ENCODE measurements around the gene LURAP1L.

The LURAP1L gene

GRCh38 chr9:12809720-12810119, 34.9 kb downstream of the LURAP1L start:
- in situ Hi-C loops (cut with MboI; ENCODE audit: low sequenced_read_pairs), result no loop called here

- in situ Hi-C loops (cut with MboI; ENCODE audit: low sequenced_read_pairs), result no loop called here
Observed at GRCh38 chr9:12811935-12812334, 37.1 kb downstream of the LURAP1L start.

DNA sequence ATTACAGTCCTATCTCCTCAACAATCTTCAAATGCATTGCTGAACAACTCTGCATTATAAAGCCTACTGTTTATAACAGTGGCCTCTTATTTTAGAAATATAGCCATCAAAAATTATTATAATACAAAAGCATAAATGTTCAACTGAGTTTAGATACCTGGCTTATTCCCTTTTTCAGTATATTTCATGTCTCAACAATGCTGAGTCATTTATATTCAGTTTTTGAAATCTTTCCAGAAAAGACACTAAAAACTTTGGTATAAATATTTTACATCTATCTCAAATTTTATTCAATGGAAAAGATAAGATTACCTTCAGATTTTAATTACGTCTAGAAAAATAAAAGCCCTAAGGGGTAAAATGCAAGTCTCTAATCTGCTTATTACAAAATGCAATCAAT, 37.9 kb downstream of the LURAP1L start:
- in situ Hi-C loops (cut with MboI; ENCODE audit: low sequenced_read_pairs), result no loop called here

- in situ Hi-C loops (cut with MboI; ENCODE audit: low sequenced_read_pairs), result no loop called here
Observed at GRCh38 chr9:12813533-12813932, 38.7 kb downstream of the LURAP1L start.

DNA sequence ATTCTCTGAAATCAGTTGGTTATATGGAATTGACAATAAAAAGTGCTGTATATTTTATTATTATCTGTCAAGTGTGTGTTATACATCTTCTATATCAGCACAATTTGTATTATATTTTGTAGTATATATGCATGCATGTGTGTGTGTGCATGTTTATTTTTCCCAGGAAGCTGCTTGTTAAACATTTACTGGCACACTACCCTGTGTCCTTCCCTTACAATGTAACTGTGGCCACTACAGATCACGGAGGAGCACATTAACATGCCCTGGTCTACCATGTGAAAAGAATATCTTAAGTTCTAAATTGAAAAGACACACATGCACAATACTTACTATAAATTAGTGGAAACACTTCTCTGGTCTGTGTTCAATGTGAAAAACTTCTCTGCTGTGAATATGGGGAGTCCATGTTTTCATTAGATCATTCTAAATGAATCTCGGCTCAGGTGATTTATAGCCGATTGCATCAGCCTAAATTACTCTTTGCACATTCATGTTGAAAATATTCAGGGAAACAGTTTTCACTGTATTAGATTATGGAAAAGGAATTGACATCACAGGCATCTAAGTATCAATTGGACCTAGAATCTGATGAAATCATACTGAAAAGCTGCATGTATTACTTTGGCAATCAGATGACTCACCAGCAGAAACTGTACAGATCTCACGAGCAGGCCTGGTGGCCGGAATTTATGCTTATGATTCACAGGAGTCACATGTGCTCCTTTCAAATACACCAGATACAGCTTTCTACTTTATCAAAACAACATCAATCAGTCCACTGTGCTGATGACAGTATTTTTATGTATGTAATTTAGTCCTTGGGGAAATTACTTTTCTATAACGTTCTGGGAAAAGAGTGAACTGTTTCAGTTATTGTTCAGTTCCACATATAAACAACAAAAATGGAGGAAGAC, 39.4 kb downstream of the LURAP1L start:
- in situ Hi-C loops (cut with MboI; ENCODE audit: low sequenced_read_pairs), result no loop called here

GRCh38 chr9:12814877-12815237, 40.0 kb downstream of the LURAP1L start:
- in situ Hi-C loops (cut with MboI; ENCODE audit: low sequenced_read_pairs), result no loop called here

DNA sequence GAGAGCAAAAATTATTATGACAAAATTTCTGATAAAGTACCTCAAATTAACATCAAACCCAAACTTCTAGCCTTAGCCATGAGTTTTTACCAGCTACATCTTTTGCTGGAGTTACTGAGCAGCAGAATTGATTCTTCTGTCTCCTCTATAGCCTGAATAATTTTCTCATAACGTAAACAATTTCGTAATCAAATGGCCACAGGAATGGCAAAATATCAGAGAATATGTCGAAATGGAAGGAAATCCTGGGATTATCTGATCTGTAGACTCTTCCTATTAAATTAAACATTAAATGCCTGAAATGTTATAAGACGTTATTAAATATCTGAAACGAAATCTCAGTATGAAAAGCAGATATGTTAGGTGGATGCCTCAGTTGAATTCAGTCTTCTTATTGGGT, 41.1 kb downstream of the LURAP1L start:
- in situ Hi-C loops (cut with MboI; ENCODE audit: low sequenced_read_pairs), result no loop called here

DNA sequence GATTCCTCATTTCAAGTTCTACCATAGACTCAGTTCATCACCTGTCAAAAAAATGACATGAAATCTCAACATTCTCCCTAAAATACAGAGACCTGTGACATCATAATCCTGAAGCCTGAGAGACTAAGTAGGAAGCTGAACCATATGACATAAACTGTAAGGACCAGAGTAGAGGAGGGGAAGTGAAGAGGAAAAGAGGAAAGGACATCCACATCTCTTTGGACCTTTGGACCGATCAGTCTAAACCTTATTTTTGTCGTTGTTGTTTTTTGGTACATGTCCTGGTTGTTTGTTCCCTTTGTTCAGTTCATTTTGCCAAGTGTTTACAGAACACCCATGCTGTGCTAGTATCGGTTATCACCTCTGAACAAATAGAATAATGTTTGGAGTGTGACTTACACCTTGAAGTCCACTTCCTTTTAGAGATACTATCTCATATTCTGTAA, 41.9 kb downstream of the LURAP1L start:
- in situ Hi-C loops (cut with MboI; ENCODE audit: low sequenced_read_pairs), result no loop called here

DNA sequence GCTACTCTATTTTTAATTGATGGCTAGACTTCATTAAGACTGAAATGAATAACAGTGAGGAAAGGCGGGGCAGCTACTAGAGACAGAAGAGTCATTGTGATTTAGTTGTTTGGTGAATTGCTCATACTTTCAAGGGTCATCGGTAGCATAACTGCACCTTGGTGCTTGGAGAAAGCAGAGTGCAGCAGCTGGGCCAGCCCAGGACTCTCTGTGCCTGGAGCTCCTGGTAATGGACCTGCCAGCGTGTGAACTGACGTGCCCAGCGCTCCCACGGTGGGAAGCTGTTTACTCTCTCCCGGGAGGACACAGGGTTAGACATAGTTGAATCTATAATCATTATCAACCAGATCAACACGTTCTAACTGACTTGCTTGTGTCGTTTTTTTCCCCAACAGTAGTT, 42.9 kb downstream of the LURAP1L start:
- in situ Hi-C loops (cut with MboI; ENCODE audit: low sequenced_read_pairs), result no loop called here

DNA sequence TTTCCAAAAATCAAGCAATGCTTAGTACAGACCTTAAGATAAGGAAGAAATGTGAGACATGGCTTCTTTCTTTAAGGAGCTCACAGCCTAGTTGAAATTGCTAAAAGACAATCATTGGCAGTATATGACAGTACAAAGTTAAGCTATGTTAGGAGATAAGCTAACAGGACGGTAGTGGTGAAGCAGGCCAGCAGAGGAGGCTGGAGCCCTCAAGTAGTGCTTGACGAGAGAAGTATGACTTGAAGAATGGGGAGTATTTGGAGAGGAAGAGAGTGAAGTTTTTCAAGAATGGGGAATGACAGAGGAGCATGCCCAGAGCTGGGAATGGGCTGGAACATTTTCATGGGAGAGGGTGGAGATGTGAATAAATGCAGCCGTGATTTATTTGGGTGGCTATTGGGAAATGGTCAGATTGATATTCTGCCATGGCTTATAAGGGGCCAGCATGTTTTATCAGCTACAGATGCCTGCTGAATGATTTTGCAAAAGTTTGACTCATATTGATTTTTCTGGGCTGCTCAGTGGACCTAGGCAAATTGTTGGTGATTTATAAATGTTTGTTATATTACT, 43.7 kb downstream of the LURAP1L start:
- in situ Hi-C loops (cut with MboI; ENCODE audit: low sequenced_read_pairs), result no loop called here

- in situ Hi-C loops (cut with MboI; ENCODE audit: low sequenced_read_pairs), result no loop called here
Observed at GRCh38 chr9:12819436-12820185, 44.8 kb downstream of the LURAP1L start.

DNA sequence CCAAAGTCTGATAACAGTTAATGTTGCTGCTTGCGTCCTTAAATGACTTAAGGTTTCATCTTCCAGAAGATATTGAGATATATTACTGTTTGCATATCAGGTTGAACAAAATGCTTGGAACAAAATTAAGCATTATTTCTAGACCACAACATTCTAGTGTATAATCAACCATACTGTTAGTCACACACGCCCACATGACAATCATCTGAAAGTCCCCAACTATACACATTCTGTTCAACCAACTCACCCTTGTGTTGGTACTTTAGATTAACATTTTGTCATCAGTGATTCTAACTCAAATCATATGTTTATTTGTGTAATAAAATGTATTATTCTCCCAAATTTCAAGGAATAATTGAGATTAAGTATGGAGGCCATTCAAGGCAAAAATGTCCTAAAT, 47.3 kb downstream of the LURAP1L start:
- in situ Hi-C loops (cut with MboI; ENCODE audit: low sequenced_read_pairs), result no loop called here

- in situ Hi-C loops (cut with MboI; ENCODE audit: low sequenced_read_pairs), result no loop called here
Observed at GRCh38 chr9:12826924-12827565, 52.2 kb downstream of the LURAP1L start.

GRCh38 chr9:12833701-12834100, 58.9 kb downstream of the LURAP1L start:
- in situ Hi-C loops (cut with MboI; ENCODE audit: low sequenced_read_pairs), result no loop called here

DNA sequence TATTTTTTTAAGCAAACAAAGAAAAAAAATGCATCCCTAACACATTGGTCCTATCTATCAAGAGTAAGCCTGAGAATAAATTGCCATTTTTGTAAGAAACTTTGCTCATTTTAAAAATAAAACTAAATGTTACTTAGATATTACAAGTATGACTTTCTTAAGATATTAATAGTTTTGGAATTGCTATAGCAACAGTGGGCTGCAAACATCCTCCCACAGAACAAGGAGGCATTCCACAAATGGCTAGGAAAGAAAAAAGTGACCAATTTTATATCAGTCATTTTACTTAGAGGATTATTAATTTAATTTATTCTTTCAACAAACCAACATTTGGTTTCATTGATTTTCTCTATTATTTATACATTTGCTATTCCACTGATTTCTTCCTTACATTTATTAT, 63.7 kb downstream of the LURAP1L start:
- in situ Hi-C loops (cut with MboI; ENCODE audit: low sequenced_read_pairs), result no loop called here

GRCh38 chr9:12843735-12844134, 68.9 kb downstream of the LURAP1L start:
- in situ Hi-C loops (cut with MboI; ENCODE audit: low sequenced_read_pairs), result no loop called here

- in situ Hi-C loops (cut with MboI; ENCODE audit: low sequenced_read_pairs), result no loop called here
Observed at GRCh38 chr9:12846035-12846434, 71.2 kb downstream of the LURAP1L start.

DNA sequence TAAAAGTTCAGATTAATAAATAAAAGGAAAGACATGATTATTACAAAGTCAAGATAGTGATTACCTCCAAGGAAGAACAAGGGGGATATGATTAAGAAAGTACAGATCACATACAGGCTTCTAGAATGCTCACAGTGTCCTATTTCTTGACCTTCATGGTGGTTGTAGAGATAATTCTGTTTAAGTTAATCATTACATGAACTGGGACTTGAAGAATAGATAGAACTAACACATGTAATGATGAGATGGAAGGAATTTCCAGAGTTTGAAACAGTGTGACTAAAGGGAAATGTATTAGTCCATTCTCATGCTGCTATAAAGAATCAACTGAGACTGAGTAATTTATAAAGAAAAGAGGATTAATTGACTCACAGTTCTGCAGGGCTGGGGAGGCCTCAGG, 72.7 kb downstream of the LURAP1L start:
- in situ Hi-C loops (cut with MboI; ENCODE audit: low sequenced_read_pairs), result no loop called here

GRCh38 chr9:12849486-12850003, 74.7 kb downstream of the LURAP1L start:
- in situ Hi-C loops (cut with MboI; ENCODE audit: low sequenced_read_pairs), result no loop called here

GRCh38 chr9:12851341-12852090, 76.7 kb downstream of the LURAP1L start:
- in situ Hi-C loops (cut with MboI; ENCODE audit: low sequenced_read_pairs), result no loop called here
